ENCODE data around the gene PDRG1. TPM values are rescaled to one million over a fixed set of nuclear protein-coding genes. Genes with fewer than 3 reads are reported as not detected.

PDRG1 gene
- total and polyA plus RNA-seq, 9 donors = 6.4 to 14.1 (median 9.7) TPM

DNA sequence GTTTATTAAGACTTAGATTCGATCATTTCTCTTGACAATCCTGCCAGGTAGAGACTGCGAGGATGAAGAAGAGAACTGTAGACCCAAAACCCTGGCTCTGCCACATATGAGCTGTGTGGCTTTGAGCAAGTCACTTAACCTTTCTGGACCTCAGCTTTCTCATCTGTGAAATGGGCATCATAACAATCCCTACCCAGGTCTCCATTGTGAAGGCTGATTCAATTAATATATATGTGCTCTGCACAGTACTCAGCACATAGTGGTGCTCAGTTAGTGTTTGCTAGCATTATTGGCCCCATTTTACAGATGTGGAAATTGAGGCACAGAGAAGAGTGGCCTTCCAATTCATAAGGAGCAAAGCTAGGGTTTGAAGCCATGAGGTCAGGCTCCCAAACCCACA, 24.0 kb upstream of the PDRG1 start:
- intact Hi-C loops (cut with DNase I) = no loop called here
- 76 to 83% (median 78%) methylated on average over 2 of the region's 2 CpGs for WGBS, 3 donors
- TF ChIP-seq, protein P1, sequence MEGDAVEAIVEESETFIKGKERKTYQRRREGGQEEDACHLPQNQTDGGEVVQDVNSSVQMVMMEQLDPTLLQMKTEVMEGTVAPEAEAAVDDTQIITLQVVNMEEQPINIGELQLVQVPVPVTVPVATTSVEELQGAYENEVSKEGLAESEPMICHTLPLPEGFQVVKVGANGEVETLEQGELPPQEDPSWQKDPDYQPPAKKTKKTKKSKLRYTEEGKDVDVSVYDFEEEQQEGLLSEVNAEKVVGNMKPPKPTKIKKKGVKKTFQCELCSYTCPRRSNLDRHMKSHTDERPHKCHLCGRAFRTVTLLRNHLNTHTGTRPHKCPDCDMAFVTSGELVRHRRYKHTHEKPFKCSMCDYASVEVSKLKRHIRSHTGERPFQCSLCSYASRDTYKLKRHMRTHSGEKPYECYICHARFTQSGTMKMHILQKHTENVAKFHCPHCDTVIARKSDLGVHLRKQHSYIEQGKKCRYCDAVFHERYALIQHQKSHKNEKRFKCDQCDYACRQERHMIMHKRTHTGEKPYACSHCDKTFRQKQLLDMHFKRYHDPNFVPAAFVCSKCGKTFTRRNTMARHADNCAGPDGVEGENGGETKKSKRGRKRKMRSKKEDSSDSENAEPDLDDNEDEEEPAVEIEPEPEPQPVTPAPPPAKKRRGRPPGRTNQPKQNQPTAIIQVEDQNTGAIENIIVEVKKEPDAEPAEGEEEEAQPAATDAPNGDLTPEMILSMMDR (IDR thresholded peaks at IDR 0.05) = no peak
- TF ChIP-seq EP300 (IDR thresholded peaks at IDR 0.05) = no peak
- no peak for TF ChIP-seq POLR2A (IDR thresholded peaks at IDR 0.05)
- DNase-seq = no peak
- Histone ChIP-seq H3K4me1 (ENCODE audit: insufficient read depth) (no peaks in the 10 kb centered on the region), H3K9me3 (no peaks in the 10 kb centered on the region), H3K27ac (no peak overlapping the region), H3K27me3 (no peaks in the 10 kb centered on the region), H3K4me3 (no peak overlapping the region), H3K36me3 (no peaks in the 10 kb centered on the region)

DNA sequence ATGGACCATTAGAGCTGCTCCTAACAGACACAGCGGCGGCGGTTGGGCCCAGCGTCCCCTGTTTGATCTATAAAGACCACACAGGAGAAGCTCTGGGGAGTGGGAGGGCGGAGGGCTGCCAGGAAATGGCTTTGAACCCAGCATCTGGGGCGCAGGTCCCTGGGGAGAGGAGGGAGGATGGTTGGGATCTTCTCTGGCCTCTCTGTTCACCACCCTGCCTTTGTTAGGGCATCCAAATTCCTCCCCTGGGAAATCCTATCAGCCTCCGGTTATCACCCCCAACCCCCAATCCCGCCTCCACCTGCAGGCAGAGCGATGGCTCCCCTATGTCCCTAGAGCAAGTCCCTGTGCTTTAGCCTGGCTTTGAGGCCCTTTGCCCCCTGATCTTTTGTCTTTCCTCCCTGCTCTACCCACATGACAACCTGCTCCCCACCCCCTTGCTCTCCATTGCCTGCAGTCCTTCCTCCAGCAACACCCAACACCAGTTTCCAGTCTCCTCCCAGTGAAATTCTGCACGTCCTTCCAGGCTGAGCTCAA, 23.2 kb upstream of the PDRG1 start:
- H3K4me1 ChIP-seq (ENCODE audit: insufficient read depth) = no peaks in the 10 kb centered on the region
- no peak overlapping the region for H3K4me3 ChIP-seq
- intact Hi-C loops (cut with DNase I) = no loop called here
- no peaks in the 10 kb centered on the region for H3K27me3 ChIP-seq
- 8 to 12% (median 9%) methylated on average over 10 of the region's 10 CpGs for WGBS, 3 donors
- no peaks in the 10 kb centered on the region for H3K9me3 ChIP-seq
- H3K36me3 ChIP-seq = no peaks in the 10 kb centered on the region
- no peak for DNase-seq
- no peak overlapping the region for H3K27ac ChIP-seq
- no peak for TF ChIP-seq EP300 (IDR thresholded peaks at IDR 0.05)
- TF ChIP-seq, protein P1 (IDR thresholded peaks at IDR 0.05) = no peak
- no peak for TF ChIP-seq POLR2A (IDR thresholded peaks at IDR 0.05)

DNA sequence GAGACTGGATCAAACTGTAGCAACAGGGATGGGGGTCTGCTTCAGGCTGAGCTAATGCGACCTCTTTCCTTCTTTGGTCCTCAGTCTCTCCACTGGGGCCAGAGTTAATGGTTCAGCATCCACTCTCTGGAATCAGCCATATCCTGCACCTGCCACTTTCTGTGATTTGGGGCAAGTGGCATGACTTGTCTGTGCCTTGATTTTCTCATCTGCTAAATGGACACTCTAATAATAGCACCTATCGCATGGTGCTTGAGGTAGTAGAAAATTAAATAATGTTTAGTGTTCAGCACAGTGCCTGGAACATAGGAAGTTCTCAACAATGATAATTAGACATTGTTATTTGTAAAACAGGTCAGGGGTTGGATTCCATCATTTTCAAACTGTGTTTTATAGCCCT, 22.4 kb upstream of the PDRG1 start:
- no peak for DNase-seq
- Histone ChIP-seq H3K36me3 (no peaks in the 10 kb centered on the region), H3K9me3 (no peaks in the 10 kb centered on the region), H3K4me1 (ENCODE audit: insufficient read depth) (no peaks in the 10 kb centered on the region), H3K4me3 (no peak overlapping the region), H3K27me3 (no peaks in the 10 kb centered on the region), H3K27ac (no peak overlapping the region)
- TF ChIP-seq, protein P1 (IDR thresholded peaks at IDR 0.05) = no peak
- no peak for TF ChIP-seq EP300 (IDR thresholded peaks at IDR 0.05)
- TF ChIP-seq POLR2A (IDR thresholded peaks at IDR 0.05) = no peak
- WGBS, 3 donors = 82 to 95% (median 91%) methylated on average over 2 of the region's 2 CpGs
- intact Hi-C loops (cut with DNase I) = no loop called here

DNA sequence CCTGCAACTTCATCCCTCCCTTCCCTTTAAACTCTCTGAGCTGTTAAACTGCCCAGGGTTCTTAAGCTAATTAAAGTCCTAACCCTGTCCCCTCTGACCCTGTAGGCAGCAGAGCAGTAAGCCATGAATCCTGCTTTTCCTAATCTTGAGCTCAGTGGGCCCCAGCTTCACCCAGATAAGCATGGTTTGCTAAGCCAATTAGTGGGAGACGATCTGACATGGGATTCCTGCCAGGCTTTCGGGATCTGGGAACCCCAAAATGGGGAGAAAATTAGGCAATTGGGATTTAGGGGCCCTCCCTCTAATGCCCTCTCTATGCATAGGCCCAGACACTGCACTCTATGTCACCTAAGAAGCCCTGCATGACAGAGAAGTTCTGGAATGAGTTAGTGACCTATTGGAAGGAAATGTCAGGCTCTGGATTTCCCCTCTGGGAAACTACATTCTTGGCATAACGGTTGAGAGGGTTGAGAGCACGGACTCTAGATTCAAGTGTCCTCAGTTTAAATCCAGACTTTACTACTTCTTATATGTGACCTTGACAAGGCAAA, 20.7 kb upstream of the PDRG1 start:
- intact Hi-C loops (cut with DNase I) = no loop called here
- WGBS, 3 donors = 6 to 11% (median 7%) methylated on average over 4 of the region's 4 CpGs

More for the DNA sequence above, 20.7 kb upstream of the PDRG1 start:
- Histone ChIP-seq H3K36me3 (no peaks in the 10 kb centered on the region), H3K9me3 (no peaks in the 10 kb centered on the region), H3K4me3 (no peak overlapping the region), H3K27ac (no peak overlapping the region), H3K27me3 (no peaks in the 10 kb centered on the region), H3K4me1 (ENCODE audit: insufficient read depth) (no peaks in the 10 kb centered on the region)
- no peak for TF ChIP-seq EP300 (IDR thresholded peaks at IDR 0.05)
- TF ChIP-seq, protein P1 (IDR thresholded peaks at IDR 0.05) = no peak
- TF ChIP-seq POLR2A (IDR thresholded peaks at IDR 0.05) = no peak
- no peak for DNase-seq

Measured in ovary (tissue), 9 donors.